Measurements from ENCODE around the gene PNMA6E. TPM values are rescaled to one million over a fixed set of nuclear protein-coding genes. Genes with fewer than 3 reads are reported as not detected.

The PNMA6E gene
- total and polyA plus RNA-seq, 2 donors (not counting 3 experiments of a cell fraction or from before 2014, with no cell fraction given) = not detected

DNA sequence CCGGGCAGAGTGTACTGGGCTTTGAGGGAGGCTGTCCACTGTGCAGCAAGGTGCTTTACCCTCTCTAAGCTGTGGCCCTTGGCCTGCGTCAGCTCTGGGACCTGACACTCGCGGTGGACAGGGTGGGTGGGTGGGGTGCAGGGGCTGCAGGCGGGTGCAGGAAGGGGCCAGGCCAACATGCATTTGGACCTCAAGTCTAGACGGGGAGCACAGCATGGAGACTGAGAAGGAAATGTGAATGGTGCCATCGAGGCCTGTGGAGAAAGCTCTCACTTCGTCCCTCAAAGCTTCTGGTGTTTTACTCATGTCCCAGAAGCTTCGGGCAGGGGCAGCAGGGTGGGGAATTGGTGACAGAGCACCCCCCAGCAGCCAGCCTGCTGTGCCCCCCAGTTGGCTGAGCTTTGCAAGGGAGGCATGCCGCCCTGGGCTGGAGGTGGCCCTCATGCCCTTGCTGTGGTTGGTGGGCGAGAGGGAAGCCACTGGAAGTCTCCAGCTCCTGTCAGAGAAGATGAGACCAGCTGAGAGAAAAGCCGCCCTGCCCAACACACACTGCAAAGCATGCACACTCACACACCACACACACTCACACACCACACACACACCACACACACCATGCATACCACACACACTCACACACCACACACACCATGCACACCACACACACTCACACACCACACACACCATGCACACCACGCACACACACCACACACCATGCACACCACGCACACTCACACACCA lies 12.3 kb downstream of the PNMA6E start:
- H3K4me3 ChIP-seq (replicated peaks in 1 of 3; ENCODE audit: insufficient read depth in 1 of 3, low read depth in 1 of 3, low read length in 3 of 3) = no peak overlapping the region
- DNase-seq (ENCODE audit: low read depth, low spot score) (no peak), FAIRE-seq (no peak)
- no peak overlapping the region for H3K9ac ChIP-seq (replicated peaks; ENCODE audit: extremely low read depth, insufficient read depth, low read length)
- no peaks in the 10 kb centered on the region for H3K9me1 ChIP-seq (replicated peaks; ENCODE audit: control insufficient read depth, extremely low read depth, insufficient read depth, low read length)
- BruUV-seq (replicated peaks) = no TSS peak
- no peak overlapping the region for H3K27ac ChIP-seq (ENCODE audit: insufficient read depth, low read depth, low read length)
- H3K36me3 ChIP-seq (ENCODE audit: control insufficient read depth in 2 of 2, extremely low read depth in 1 of 2, insufficient read depth in 2 of 2, low read length in 2 of 2) = no peaks in the 10 kb centered on the region
- ChIA-PET POLR2A (no interaction called here), CTCF (no interaction called here)
- H3K4me1 ChIP-seq (ENCODE audit: control insufficient read depth, extremely low read depth, insufficient read depth, low read length) = no peaks in the 10 kb centered on the region
- no peak overlapping the region for H3K4me2 ChIP-seq (ENCODE audit: insufficient read depth, low read length)
- TF ChIP-seq POLR2AphosphoS5 (IDR thresholded peaks at IDR 0.05; ENCODE audit: insufficient read depth, low read depth, low read length) (no peak), MYC (IDR thresholded peaks at IDR 0.05; ENCODE audit: low read depth, low read length) (no peak), GATA2 (IDR thresholded peaks at IDR 0.05; ENCODE audit: insufficient read depth, insufficient read length, low read depth, low read length) (no peak)
- H3K79me2 ChIP-seq (ENCODE audit: control insufficient read depth, insufficient read depth, low read length) = no peaks in the 10 kb centered on the region
- no peaks in the 10 kb centered on the region for H3K9me3 ChIP-seq (replicated peaks; ENCODE audit: control insufficient read depth, insufficient read depth, low read length)
- no peak overlapping the region for H2AFZ ChIP-seq (ENCODE audit: low read depth, low read length)
- dilution Hi-C loops (cut with MboI; ENCODE audit: extremely low pct_ligation_motif_present, low sequenced_read_pairs) = no loop called here
- intact Hi-C loops (cut with micrococcal nuclease) = no loop called here
- H3K27me3 ChIP-seq (ENCODE audit: control insufficient read depth in 2 of 2, insufficient read depth in 2 of 2, low read length in 2 of 2) = no peaks in the 10 kb centered on the region
- H4K20me1 ChIP-seq (replicated peaks; ENCODE audit: control insufficient read depth, extremely low read depth, insufficient read depth, low read length) = no peaks in the 10 kb centered on the region

DNA sequence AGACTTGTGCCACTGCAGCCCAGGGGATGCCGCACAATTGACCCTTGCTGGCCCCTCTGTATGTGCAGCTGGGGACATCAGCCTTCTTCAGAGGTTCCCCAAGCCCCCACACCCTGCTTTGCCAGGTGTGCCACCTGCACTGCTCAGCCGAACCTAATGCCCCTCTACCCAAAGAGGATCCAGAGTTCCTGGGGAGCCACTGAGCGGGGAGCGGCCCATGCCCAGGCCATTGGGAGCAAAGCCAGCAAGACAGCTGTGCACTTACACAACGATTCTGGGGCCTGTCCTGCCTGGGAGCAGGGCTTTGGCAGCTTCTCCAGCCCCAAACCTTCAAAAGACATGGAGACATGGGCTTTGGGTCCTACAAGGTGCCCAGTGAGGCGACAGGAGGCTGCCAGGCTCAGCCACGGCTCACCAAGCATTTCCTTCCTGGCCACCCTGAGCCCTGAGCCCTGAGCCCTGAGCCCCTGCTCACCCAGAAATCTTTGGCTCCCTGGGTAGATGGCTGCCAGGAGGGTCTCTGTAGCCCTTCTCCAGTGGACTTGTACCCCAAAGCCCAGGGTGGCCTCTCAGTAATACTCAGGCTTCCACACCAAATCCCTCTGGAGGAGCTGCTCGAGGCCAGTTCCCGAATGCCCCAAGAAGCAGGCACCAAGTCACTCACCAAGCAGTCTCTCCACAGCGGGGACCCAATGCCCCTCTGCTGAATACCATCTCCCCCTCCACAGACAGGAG lies 13.0 kb downstream of the PNMA6E start:
- Histone ChIP-seq H3K9me1 (replicated peaks; ENCODE audit: control insufficient read depth, extremely low read depth, insufficient read depth, low read length) (no peaks in the 10 kb centered on the region), H3K4me2 (ENCODE audit: insufficient read depth, low read length) (no peak overlapping the region), H3K36me3 (ENCODE audit: control insufficient read depth in 2 of 2, extremely low read depth in 1 of 2, insufficient read depth in 2 of 2, low read length in 2 of 2) (no peaks in the 10 kb centered on the region), H3K9me3 (replicated peaks; ENCODE audit: control insufficient read depth, insufficient read depth, low read length) (no peaks in the 10 kb centered on the region), H4K20me1 (replicated peaks; ENCODE audit: control insufficient read depth, extremely low read depth, insufficient read depth, low read length) (no peaks in the 10 kb centered on the region), H3K4me3 (replicated peaks in 1 of 3; ENCODE audit: insufficient read depth in 1 of 3, low read depth in 1 of 3, low read length in 3 of 3) (no peak overlapping the region), H3K79me2 (ENCODE audit: control insufficient read depth, insufficient read depth, low read length) (no peaks in the 10 kb centered on the region), H3K4me1 (ENCODE audit: control insufficient read depth, extremely low read depth, insufficient read depth, low read length) (no peaks in the 10 kb centered on the region), H2AFZ (ENCODE audit: low read depth, low read length) (no peak overlapping the region), H3K27me3 (ENCODE audit: control insufficient read depth in 2 of 2, insufficient read depth in 2 of 2, low read length in 2 of 2) (no peaks in the 10 kb centered on the region), H3K9ac (replicated peaks; ENCODE audit: extremely low read depth, insufficient read depth, low read length) (no peak overlapping the region), H3K27ac (ENCODE audit: insufficient read depth, low read depth, low read length) (no peak overlapping the region)
- no peak for TF ChIP-seq FOS (IDR thresholded peaks at IDR 0.05; ENCODE audit: borderline replicate concordance, insufficient read depth, low read length)
- TF ChIP-seq POLR2AphosphoS5 (IDR thresholded peaks at IDR 0.05; ENCODE audit: insufficient read depth, low read depth, low read length) = no peak
- intact Hi-C loops (cut with micrococcal nuclease) (no loop called here), dilution Hi-C loops (cut with MboI; ENCODE audit: extremely low pct_ligation_motif_present, low sequenced_read_pairs) (no loop called here)
- ChIA-PET CTCF (no interaction called here), POLR2A (no interaction called here)
- no peak for FAIRE-seq
- no peak for DNase-seq (ENCODE audit: low read depth, low spot score)
- no TSS peak for BruUV-seq (replicated peaks)
